Measurements from ENCODE around the gene MBD5. TPM values are rescaled to one million over a fixed set of nuclear protein-coding genes. Genes with fewer than 3 reads are reported as not detected.

The MBD5 gene
- total and polyA plus RNA-seq, 4 donors, result 5.7 to 140 (median 21.2) TPM

GRCh38 chr2:148524519-148524919, 503.6 kb downstream of the MBD5 start:
- no peak for DNase-seq
- 39 to 42% methylated on average over 1 of the region's 1 CpG for WGBS, 2 donors
- no peak for ATAC-seq (ENCODE audit: insufficient read depth, low FRiP score)
- Histone ChIP-seq H3K9ac (ENCODE audit: insufficient read depth in 1 of 2, low read length in 2 of 2) (no peak overlapping the region), H3K9me3 (ENCODE audit: control insufficient read depth in 4 of 4, insufficient read depth in 3 of 4, low read length in 3 of 4) (no peaks in the 10 kb centered on the region), H3K27me3 (ENCODE audit: control insufficient read depth in 3 of 3, insufficient read depth in 3 of 3, low read length in 2 of 3) (no peaks in the 10 kb centered on the region), H3K27ac (ENCODE audit: low read depth in 1 of 2, low read length in 1 of 2) (no peak overlapping the region), H3K36me3 (ENCODE audit: control insufficient read depth in 4 of 4, insufficient read depth in 4 of 4, low read length in 4 of 4) (peaks cover 0 to 2% (median under 1%) of the 10 kb centered on the region in 4 donors), H3K4me1 (ENCODE audit: control insufficient read depth in 5 of 5, insufficient read depth in 5 of 5, low read length in 5 of 5) (peaks cover 0 to 3% (median 0%) of the 10 kb centered on the region in 5 donors), H3K4me3 (no peak overlapping the region)
- no peak for TF ChIP-seq CTCF (IDR thresholded peaks at IDR 0.05; ENCODE audit: control extremely low read depth, extremely low read depth)

- DNase-seq (no peak), ATAC-seq (ENCODE audit: insufficient read depth, low FRiP score) (no peak)
- Histone ChIP-seq H3K9me3 (ENCODE audit: control insufficient read depth in 4 of 4, insufficient read depth in 3 of 4, low read length in 3 of 4) (no peaks in the 10 kb centered on the region), H3K4me1 (ENCODE audit: control insufficient read depth in 5 of 5, insufficient read depth in 5 of 5, low read length in 5 of 5) (peaks cover 0 to 3% (median 0%) of the 10 kb centered on the region in 5 donors), H3K9ac (ENCODE audit: insufficient read depth in 1 of 2, low read length in 2 of 2) (no peak overlapping the region), H3K4me3 (no peak overlapping the region), H3K27me3 (ENCODE audit: control insufficient read depth in 3 of 3, insufficient read depth in 3 of 3, low read length in 2 of 3) (no peaks in the 10 kb centered on the region), H3K27ac (ENCODE audit: low read depth in 1 of 2, low read length in 1 of 2) (no peak overlapping the region), H3K36me3 (ENCODE audit: control insufficient read depth in 4 of 4, insufficient read depth in 4 of 4, low read length in 4 of 4) (peaks cover 0 to 2% (median 0%) of the 10 kb centered on the region in 4 donors)
- no peak for TF ChIP-seq CTCF (IDR thresholded peaks at IDR 0.05; ENCODE audit: control extremely low read depth, extremely low read depth)
- 95 to 98% methylated on average over 2 of the region's 2 CpGs for WGBS, 2 donors
These were observed 504.2 kb downstream of the MBD5 start for GRCh38 chr2:148525130-148525529.

- ATAC-seq (ENCODE audit: insufficient read depth, low FRiP score) (no peak), DNase-seq (peak in 1 of 3 donors; percentile 14)
- H3K4me3 ChIP-seq, result no peak overlapping the region
- TF ChIP-seq CTCF (IDR thresholded peaks at IDR 0.05; ENCODE audit: control extremely low read depth, extremely low read depth), result no peak
- peaks cover 0 to 2% (median 0%) of the 10 kb centered on the region in 4 donors for H3K9me3 ChIP-seq (ENCODE audit: control insufficient read depth in 4 of 4, insufficient read depth in 3 of 4, low read length in 3 of 4)
- 69 to 84% methylated on average over 9 of the region's 9 CpGs for WGBS, 2 donors
- H3K36me3 ChIP-seq (ENCODE audit: control insufficient read depth in 4 of 4, insufficient read depth in 4 of 4, low read length in 4 of 4), result peaks cover 0 to 2% (median 0%) of the 10 kb centered on the region in 4 donors
- H3K27ac ChIP-seq (ENCODE audit: low read depth in 1 of 2, low read length in 1 of 2), result no peak overlapping the region
- H3K9ac ChIP-seq (ENCODE audit: insufficient read depth in 1 of 2, low read length in 2 of 2), result no peak overlapping the region
- H3K27me3 ChIP-seq (ENCODE audit: control insufficient read depth in 3 of 3, insufficient read depth in 3 of 3, low read length in 2 of 3), result no peaks in the 10 kb centered on the region
- peaks cover 0 to 3% (median 0%) of the 10 kb centered on the region in 5 donors for H3K4me1 ChIP-seq (ENCODE audit: control insufficient read depth in 5 of 5, insufficient read depth in 5 of 5, low read length in 5 of 5)
These were observed 505.8 kb downstream of the MBD5 start for GRCh38 chr2:148526509-148527346.
